Measurements from ENCODE around the gene RGS11. TPM values are rescaled to one million over a fixed set of nuclear protein-coding genes. Genes with fewer than 3 reads are reported as not detected.

RGS11 gene
- total and polyA plus RNA-seq, 9 of the 15 experiments (the other 6 are each of a cell fraction or from before 2014, with no cell fraction given) = not detected

DNA sequence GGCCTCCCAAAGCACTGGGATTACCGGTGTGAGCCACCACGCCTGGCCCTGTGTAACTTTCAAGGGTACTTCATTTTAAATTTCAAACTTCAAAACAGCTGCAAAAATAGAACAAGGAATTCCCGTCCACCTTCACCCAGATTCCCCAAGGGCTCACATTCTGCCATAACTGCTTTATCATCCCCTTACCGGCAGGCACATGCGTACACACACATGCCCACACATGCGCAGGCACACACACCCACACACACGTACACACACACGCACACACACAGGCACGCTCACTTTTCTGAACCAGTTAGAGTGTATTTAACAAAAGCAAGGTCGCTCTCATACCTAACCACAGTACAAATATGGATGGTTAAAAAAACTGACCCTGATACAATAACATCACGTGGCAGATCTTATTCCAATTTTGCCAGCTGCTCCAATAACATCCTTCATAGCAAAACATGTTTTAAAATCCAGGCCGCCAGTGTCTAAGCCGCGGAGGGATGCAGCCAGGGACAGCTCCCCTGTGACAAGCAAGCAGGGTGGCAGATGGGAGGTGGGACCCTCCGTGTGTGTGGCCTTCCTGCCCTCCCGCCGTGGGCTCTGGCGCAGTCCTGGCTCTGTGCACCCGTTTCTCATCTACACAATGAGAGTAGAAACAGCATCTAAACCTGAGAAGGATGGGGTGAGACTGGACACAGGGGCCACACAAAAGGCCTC lies 30.3 kb upstream of the RGS11 start:
- ChIA-PET POLR2A (interaction anchor here (0.6 kb wide), 1 partner anchor 55 kb away, joined by 3 read pairs; no protein-coding TSS in a partner anchor), CTCF (ENCODE audit: low intra/inter-chr PET ratio) (no interaction called here)
- FAIRE-seq (no peak), DNase-seq (ENCODE audit: extremely low read depth in 1 of 4, low spot score in 3 of 4) (no peak), ATAC-seq (no peak)
- H3K27ac ChIP-seq (ENCODE audit: extremely low read depth, low read depth, low read length) = no peak overlapping the region
- no peaks in the 10 kb centered on the region for H3K9me1 ChIP-seq (ENCODE audit: control insufficient read depth, insufficient read depth, low read length)
- H3K36me3 ChIP-seq (ENCODE audit: control insufficient read depth, insufficient read depth, low read length) = peaks cover 74% of the 10 kb centered on the region; the same call in 2 of the 3 replicates
- H3K4me1 ChIP-seq (replicated peaks in 1 of 2; ENCODE audit: control insufficient read depth in 2 of 2, insufficient read depth in 2 of 2, low read length in 2 of 2) = peaks cover 0 to 23% of the 10 kb centered on the region in 2 experiments; a peak in 1 of 5 replicates
- no peaks in the 10 kb centered on the region for H3K27me3 ChIP-seq (ENCODE audit: control insufficient read depth in 2 of 2, insufficient read depth in 2 of 2, low read length in 2 of 2)
- intact Hi-C loops (cut with micrococcal nuclease) (no loop called here), in situ Hi-C loops (cut with MboI) (no loop called here)
- H3K9me3 ChIP-seq (replicated peaks; ENCODE audit: control insufficient read depth, insufficient read depth, low read depth, low read length) = no peaks in the 10 kb centered on the region
- no peak overlapping the region for H3K4me2 ChIP-seq (ENCODE audit: insufficient read depth, low read length)
- H4K20me1 ChIP-seq (replicated peaks; ENCODE audit: control insufficient read depth, insufficient read depth, low read length) = peaks cover 3% of the 10 kb centered on the region
- TF ChIP-seq PRMT5 (CRISPR knock-in tag; IDR thresholded peaks at IDR 0.05) (no peak), RBBP5 (IDR thresholded peaks at IDR 0.05; ENCODE audit: borderline replicate concordance, insufficient read depth, low read length, poor library complexity, severe bottlenecking) (no peak), HEY1 (CRISPR knock-in tag; IDR thresholded peaks at IDR 0.05; ENCODE audit: borderline replicate concordance) (no peak), NR1H2 (CRISPR knock-in tag; IDR thresholded peaks at IDR 0.05) (no peak), POLR2A (conservative IDR thresholded peaks at IDR 0.05) (no peak), NFATC3 (IDR thresholded peaks at IDR 0.05) (no peak)
- TF ChIP-seq, protein P1, sequence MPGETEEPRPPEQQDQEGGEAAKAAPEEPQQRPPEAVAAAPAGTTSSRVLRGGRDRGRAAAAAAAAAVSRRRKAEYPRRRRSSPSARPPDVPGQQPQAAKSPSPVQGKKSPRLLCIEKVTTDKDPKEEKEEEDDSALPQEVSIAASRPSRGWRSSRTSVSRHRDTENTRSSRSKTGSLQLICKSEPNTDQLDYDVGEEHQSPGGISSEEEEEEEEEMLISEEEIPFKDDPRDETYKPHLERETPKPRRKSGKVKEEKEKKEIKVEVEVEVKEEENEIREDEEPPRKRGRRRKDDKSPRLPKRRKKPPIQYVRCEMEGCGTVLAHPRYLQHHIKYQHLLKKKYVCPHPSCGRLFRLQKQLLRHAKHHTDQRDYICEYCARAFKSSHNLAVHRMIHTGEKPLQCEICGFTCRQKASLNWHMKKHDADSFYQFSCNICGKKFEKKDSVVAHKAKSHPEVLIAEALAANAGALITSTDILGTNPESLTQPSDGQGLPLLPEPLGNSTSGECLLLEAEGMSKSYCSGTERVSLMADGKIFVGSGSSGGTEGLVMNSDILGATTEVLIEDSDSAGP (CRISPR knock-in tag; IDR thresholded peaks at IDR 0.05) = no peak
- H3K4me3 ChIP-seq = no peak overlapping the region
- peaks cover 9% of the 10 kb centered on the region for H3K79me2 ChIP-seq (ENCODE audit: control insufficient read depth, insufficient read depth, low read length)
- no peak overlapping the region for H2AFZ ChIP-seq (ENCODE audit: low read depth, low read length)
- H3K9ac ChIP-seq (ENCODE audit: insufficient read depth in 1 of 2, low read depth in 2 of 2, low read length in 2 of 2) = peak overlapping the region in 1 of 2 experiments; percentile 75; a peak in 1 of 4 replicates
- 93% methylated on average over 17 of the region's 19 CpGs for WGBS (ENCODE audit: insufficient coverage, low coverage, missing lambda C conversion rate)
- no TSS peak for BruUV-seq (replicated peaks)
